SK-N-SH (cell line): Measurements from ENCODE around the gene CPEB3. TPM values are rescaled to one million over a fixed set of nuclear protein-coding genes. Genes with fewer than 3 reads are reported as not detected.

Experiments
- CTCF ChIA-PET: fragments of 300-600, 350-600 bp; formaldehyde crosslinking; extraction: SDS; loops from one replicate; lab custom pipeline; 2021; lab: Yijun Ruan, JAX
- POLR2A ChIA-PET: fragments of 350-600 bp; sonication (Branson Sonifier 250); formaldehyde crosslinking; extraction: SDS; loops from one replicate; lab custom pipeline; 2020; ENCODE audit warnings: antibody characterized with exemption, inconsistent platforms; lab: Yijun Ruan, JAX
- DNase-seq: peaks from one replicate; pipeline ENCODE4 v3.0.0; 2012
- H2AFZ ChIP-seq: fragments of 200-600 bp; sonication (generic); 2 replicates; pipeline ENCODE4 v1.8.1; 2016; ENCODE audit warnings: antibody characterized with exemption, mild to moderate bottlenecking, low read depth
- H3F3A ChIP-seq: fragments of 200-600 bp; sonication (generic); replicated peaks from 2 replicates; pipeline ENCODE3; 2016; ENCODE audit warnings: antibody characterized with exemption, mild to moderate bottlenecking; ENCODE audit not compliant: insufficient read depth
- H3K27ac ChIP-seq, 2 experiments: fragments of 200-500 bp in 1 of 2; fragments of 200-600 bp in 1 of 2; sonication (Bioruptor generic) in 1 of 2; sonication (generic), shearing (Covaris generic) in 1 of 2; 2 replicates each; pipeline versions ENCODE4 v1.5.1 to v1.6.1; 2014 to 2016; ENCODE audit warnings: low read depth in 2 of 2, inconsistent platforms in 1 of 2, low read length in 1 of 2, mild to moderate bottlenecking in 1 of 2, mixed read lengths in 1 of 2
- H3K27me3 ChIP-seq: fragments of 200-600 bp; sonication (generic), shearing (Covaris generic); 2 replicates; pipeline ENCODE4 v1.6.1; 2016; ENCODE audit warnings: mixed run types; ENCODE audit not compliant: insufficient read depth
- H3K36me3 ChIP-seq, 2 experiments: fragments of 200-500 bp in 1 of 2; fragments of 200-600 bp in 1 of 2; sonication (Bioruptor generic) in 1 of 2; sonication (generic) in 1 of 2; replicated peaks in 1 of 2; 2 replicates each; pipeline versions ENCODE3 to v1.5.1; 2014 to 2016; ENCODE audit warnings: low read length in 1 of 2, mild to moderate bottlenecking in 1 of 2; ENCODE audit not compliant: insufficient read depth in 2 of 2, control insufficient read depth in 1 of 2
- H3K4me1 ChIP-seq, 2 experiments: fragments of 200-500 bp in 1 of 2; fragments of 200-600 bp in 1 of 2; sonication (Bioruptor generic) in 1 of 2; sonication (generic), shearing (Covaris generic) in 1 of 2; 2 replicates each; pipeline versions ENCODE4 v1.5.1 to v1.6.1; 2014 to 2016; ENCODE audit warnings: low read depth in 1 of 2, low read length in 1 of 2, mixed run types in 1 of 2; ENCODE audit not compliant: insufficient read depth in 2 of 2, control insufficient read depth in 1 of 2
- H3K4me2 ChIP-seq: fragments of 200-600 bp; sonication (generic), shearing (Covaris generic); 2 replicates; pipeline ENCODE4 v1.6.1; 2017; ENCODE audit warnings: mixed run types
- H3K4me3 ChIP-seq, 2 experiments: fragments of 200-500 bp in 1 of 2; fragments of 200-600 bp in 1 of 2; sonication (Bioruptor generic) in 1 of 2; sonication (generic), shearing (Covaris generic) in 1 of 2; 2 replicates each; pipeline versions ENCODE4 v1.5.1 to v1.8.1; 2014 to 2016; ENCODE audit warnings: low read depth in 2 of 2, inconsistent platforms in 1 of 2, low read length in 1 of 2, mild to moderate bottlenecking in 1 of 2, mixed read lengths in 1 of 2, moderate library complexity in 1 of 2
- H3K79me2 ChIP-seq: fragments of 200-600 bp; sonication (generic); 2 replicates; pipeline ENCODE4 v1.8.1; 2017; ENCODE audit warnings: mild to moderate bottlenecking; ENCODE audit not compliant: insufficient read depth
- H3K9ac ChIP-seq: fragments of 200-600 bp; sonication (generic); 2 replicates; pipeline ENCODE4 v1.6.1; 2017; ENCODE audit warnings: mixed run types
- H3K9me2 ChIP-seq: fragments of 200-600 bp; sonication (generic); 2 replicates; pipeline ENCODE4 v1.6.1; 2017; ENCODE audit warnings: mixed run types
- H3K9me3 ChIP-seq: fragments of 200-600 bp; sonication (generic); 2 replicates; pipeline ENCODE4 v1.6.1; 2017; ENCODE audit warnings: mixed run types, mild to moderate bottlenecking, moderate library complexity
- H4K20me1 ChIP-seq: fragments of 200-600 bp; sonication (generic); 2 replicates; pipeline ENCODE4 v1.6.1; 2017; ENCODE audit warnings: mild to moderate bottlenecking, mixed run types; ENCODE audit not compliant: insufficient read depth
- CTCF ChIP-seq: fragments of 200-600 bp; sonication (generic); IDR thresholded peaks from 2 replicates; pipeline ENCODE4 v1.6.1; 2017; ENCODE audit warnings: antibody characterized with exemption, mild to moderate bottlenecking, moderate library complexity
- EP300 ChIP-seq, 2 experiments: IDR thresholded peaks; 2 replicates each; pipeline versions ENCODE4 v1.4.0 to v1.6.1; 2012; ENCODE audit warnings: borderline replicate concordance in 1 of 2, low read depth in 1 of 2, low read length in 1 of 2
- EZH2phosphoT487 ChIP-seq: fragments of 200-600 bp; sonication (generic); IDR thresholded peaks from 2 replicates; pipeline ENCODE4 v1.6.1; 2017; ENCODE audit warnings: low read depth, mixed run types, mild to moderate bottlenecking, antibody characterized with exemption, moderate library complexity, borderline replicate concordance
- FOXJ3 ChIP-seq: sonication (generic); formaldehyde crosslinking; IDR thresholded peaks from 2 replicates; pipeline ENCODE4 v1.5.1; 2020; ENCODE audit warnings: mild to moderate bottlenecking, missing genetic modification reagents
- GATA2 ChIP-seq: sonication (generic); formaldehyde crosslinking; IDR thresholded peaks from 2 replicates; pipeline ENCODE4 v1.5.0; 2020; ENCODE audit warnings: mild to moderate bottlenecking, missing genetic modification reagents
- JUND ChIP-seq: IDR thresholded peaks from 2 replicates; pipeline ENCODE4 v1.4.0; 2012
- NFIC ChIP-seq: IDR thresholded peaks from 2 replicates; pipeline ENCODE4 v1.4.0; 2012; ENCODE audit warnings: borderline replicate concordance
- NRF1 ChIP-seq: IDR thresholded peaks from 2 replicates; pipeline ENCODE4 v1.6.1; 2012; ENCODE audit warnings: low read depth, mild to moderate bottlenecking, low read length
- RAD21 ChIP-seq: IDR thresholded peaks from 2 replicates; pipeline ENCODE4 v1.6.1; 2012; ENCODE audit warnings: mild to moderate bottlenecking, low read length
- RCOR1 ChIP-seq: fragments of 150-350 bp; IDR thresholded peaks from 2 replicates; pipeline ENCODE4 v1.6.1; 2017; ENCODE audit warnings: antibody characterized with exemption, low read length
- RFX5 ChIP-seq: IDR thresholded peaks from 2 replicates; pipeline ENCODE4 v1.6.1; 2012; ENCODE audit warnings: mild to moderate bottlenecking, improper control_type of control experiment, low read length
- RXRA ChIP-seq: IDR thresholded peaks from 2 replicates; pipeline ENCODE4 v1.4.0; 2012; ENCODE audit warnings: low read depth, mild to moderate bottlenecking, borderline replicate concordance
- SMC3 ChIP-seq: IDR thresholded peaks from 2 replicates; pipeline ENCODE4 v1.6.1; 2012; ENCODE audit warnings: low read depth, low read length, improper control_type of control experiment
- TAF1 ChIP-seq: IDR thresholded peaks from 2 replicates; pipeline ENCODE4 v1.6.1; 2012; ENCODE audit warnings: low read depth, mild to moderate bottlenecking, low read length, moderate library complexity, borderline replicate concordance
- TCF12 ChIP-seq: IDR thresholded peaks from 2 replicates; pipeline ENCODE4 v1.4.0; 2012
- USF1 ChIP-seq: IDR thresholded peaks from 2 replicates; pipeline ENCODE4 v1.4.0; 2012; ENCODE audit warnings: low read depth, borderline replicate concordance
- USF2 ChIP-seq: fragments of 150-350 bp; IDR thresholded peaks from 2 replicates; pipeline ENCODE4 v1.6.1; 2017; ENCODE audit warnings: antibody characterized with exemption, low read length, low read depth, borderline replicate concordance
- WGBS: methylation state at CpG from one replicate; pipeline ENCODE4 v1.1.6; 2017; ENCODE audit warnings: low lambda C conversion rate; 5-methylcytosine and 5-hydroxymethylcytosine counted together
- polyA plus RNA-seq, 3 experiments: library from polyadenylated mRNA; depleted of rRNA; stranded (reverse); fragments of >200 nt; gene quantifications; 2 replicates each; pipeline ENCODE4 v1.2.3, GENCODE V29; 2012

Gene CPEB3
- polyA plus RNA-seq, 1 of the 3 experiments (the other 2 are of a cell fraction) = 0.36 TPM

GRCh38 chr10:92113911-92114600 lies 176.8 kb downstream of the CPEB3 start:
- H3K4me1 ChIP-seq = no peaks in the 10 kb centered on the region
- WGBS = 89% methylated on average over 4 of the region's 4 CpGs
- no peak overlapping the region for H2AFZ ChIP-seq
- H3K79me2 ChIP-seq = no peaks in the 10 kb centered on the region
- no peak for DNase-seq
- no peak for TF ChIP-seq EZH2phosphoT487
- TF ChIP-seq JUND = no peak
- no peak for TF ChIP-seq USF1
- no peak for TF ChIP-seq RXRA
- no peak for TF ChIP-seq EP300 (IDR thresholded peaks at IDR 0.05; ENCODE audit: borderline replicate concordance in 1 of 2, low read depth in 1 of 2, low read length in 1 of 2)
- no peak for TF ChIP-seq SMC3
- no peak for TF ChIP-seq RAD21
- TF ChIP-seq GATA2 (CRISPR knock-in tag) = no peak
- TF ChIP-seq USF2 = no peak
- TF ChIP-seq CTCF = no peak
- no peaks in the 10 kb centered on the region for H3K9me2 ChIP-seq
- POLR2A ChIA-PET = no interaction called here
- no peak overlapping the region for H3K4me3 ChIP-seq
- H3K4me2 ChIP-seq = no peak overlapping the region
- H4K20me1 ChIP-seq = no peaks in the 10 kb centered on the region
- H3K36me3 ChIP-seq = no peaks in the 10 kb centered on the region
- CTCF ChIA-PET = no interaction called here
- no peak overlapping the region for H3K9ac ChIP-seq
- H3K27me3 ChIP-seq = no peaks in the 10 kb centered on the region
- no peaks in the 10 kb centered on the region for H3K9me3 ChIP-seq
- H3K27ac ChIP-seq = no peak overlapping the region
- H3F3A ChIP-seq = no peaks in the 10 kb centered on the region

GRCh38 chr10:92112462-92112861 lies 178.4 kb downstream of the CPEB3 start:
- no peak for DNase-seq
- Histone ChIP-seq H3K9me2 (no peaks in the 10 kb centered on the region), H3K27ac (no peak overlapping the region), H3K4me2 (no peak overlapping the region), H3F3A (no peaks in the 10 kb centered on the region), H3K4me3 (no peak overlapping the region), H2AFZ (no peak overlapping the region), H4K20me1 (no peaks in the 10 kb centered on the region), H3K27me3 (no peaks in the 10 kb centered on the region), H3K36me3 (no peaks in the 10 kb centered on the region), H3K79me2 (no peaks in the 10 kb centered on the region), H3K4me1 (no peaks in the 10 kb centered on the region), H3K9ac (no peak overlapping the region), H3K9me3 (no peaks in the 10 kb centered on the region)
- ChIA-PET CTCF (interaction anchor here (1.0 kb wide), 1 partner anchor 10 kb away, joined by 3 read pairs; no protein-coding TSS in a partner anchor), POLR2A (no interaction called here)
- no peak for TF ChIP-seq RCOR1
- no peak for TF ChIP-seq RXRA
- no peak for TF ChIP-seq RFX5
- no peak for TF ChIP-seq NFIC
- no peak for TF ChIP-seq GATA2 (CRISPR knock-in tag)
- no peak for TF ChIP-seq FOXJ3 (CRISPR knock-in tag)
- no peak for TF ChIP-seq NRF1
- TF ChIP-seq USF2 = no peak
- TF ChIP-seq SMC3 = no peak
- TF ChIP-seq TAF1 = no peak
- no peak for TF ChIP-seq TCF12
- WGBS = 100% methylated on average over 1 of the region's 1 CpG
